ENCODE measurements around the gene ZNF529. TPM values are rescaled to one million over a fixed set of nuclear protein-coding genes. Genes with fewer than 3 reads are reported as not detected.

Gene ZNF529
- total RNA-seq, 4 donors from 2014 or later, result 1.8 to 8.3 (median 4.9) TPM

DNA sequence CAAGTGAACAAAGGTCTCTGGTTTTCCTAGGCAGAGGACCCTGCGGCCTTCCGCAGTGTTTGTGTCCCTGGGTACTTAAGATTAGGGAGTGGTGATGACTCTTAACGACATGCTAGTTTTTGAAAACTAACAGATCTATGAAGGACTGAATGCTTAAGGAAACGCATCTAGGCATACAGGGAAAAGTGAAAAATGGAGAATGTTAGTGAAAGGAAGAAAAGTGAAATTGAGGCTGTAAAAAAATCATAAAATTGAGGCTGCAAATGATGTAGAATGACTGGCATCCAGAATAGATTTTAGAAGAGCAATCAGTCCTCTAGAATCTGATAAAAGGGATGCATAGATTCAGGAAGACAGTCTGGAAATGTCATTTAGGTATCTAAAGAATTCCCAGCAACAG is 48.5 kb downstream of the ZNF529 start:
- no peak overlapping the region for H3K4me3 ChIP-seq
- DNase-seq, result no peak
- H3K27ac ChIP-seq, result no peak overlapping the region
- H3K36me3 ChIP-seq, result peaks cover 0 to 70% (median 25%) of the 10 kb centered on the region in 4 donors
- peaks cover 7 to 19% (median 11%) of the 10 kb centered on the region in 4 donors for H3K4me1 ChIP-seq
- 96% methylated on average over 4 of the region's 4 CpGs for WGBS, 2 donors (ENCODE audit: low coverage in 1 of 2)
- intact Hi-C loops (cut with DNase I; ENCODE audit: low total_unique reads) (no loop called here), in situ Hi-C loops (cut with MboI; ENCODE audit: low pct_ligation_motif_present in 1 of 4, low pct_unique_long_range_greater_than_20kb in 1 of 4, low sequenced_read_pairs in 3 of 4) (no loop called here)
- peaks cover 48 to 63% of the 10 kb centered on the region in 2 donors for H3K9me3 ChIP-seq
- H3K27me3 ChIP-seq, result no peaks in the 10 kb centered on the region
- TF ChIP-seq EP300 (IDR thresholded peaks at IDR 0.05; ENCODE audit: low read depth) (no peak), POLR2AphosphoS5 (IDR thresholded peaks at IDR 0.05) (no peak), POLR2A (IDR thresholded peaks at IDR 0.05) (no peak)
- TF ChIP-seq, protein P1, sequence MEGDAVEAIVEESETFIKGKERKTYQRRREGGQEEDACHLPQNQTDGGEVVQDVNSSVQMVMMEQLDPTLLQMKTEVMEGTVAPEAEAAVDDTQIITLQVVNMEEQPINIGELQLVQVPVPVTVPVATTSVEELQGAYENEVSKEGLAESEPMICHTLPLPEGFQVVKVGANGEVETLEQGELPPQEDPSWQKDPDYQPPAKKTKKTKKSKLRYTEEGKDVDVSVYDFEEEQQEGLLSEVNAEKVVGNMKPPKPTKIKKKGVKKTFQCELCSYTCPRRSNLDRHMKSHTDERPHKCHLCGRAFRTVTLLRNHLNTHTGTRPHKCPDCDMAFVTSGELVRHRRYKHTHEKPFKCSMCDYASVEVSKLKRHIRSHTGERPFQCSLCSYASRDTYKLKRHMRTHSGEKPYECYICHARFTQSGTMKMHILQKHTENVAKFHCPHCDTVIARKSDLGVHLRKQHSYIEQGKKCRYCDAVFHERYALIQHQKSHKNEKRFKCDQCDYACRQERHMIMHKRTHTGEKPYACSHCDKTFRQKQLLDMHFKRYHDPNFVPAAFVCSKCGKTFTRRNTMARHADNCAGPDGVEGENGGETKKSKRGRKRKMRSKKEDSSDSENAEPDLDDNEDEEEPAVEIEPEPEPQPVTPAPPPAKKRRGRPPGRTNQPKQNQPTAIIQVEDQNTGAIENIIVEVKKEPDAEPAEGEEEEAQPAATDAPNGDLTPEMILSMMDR (IDR thresholded peaks at IDR 0.05), result no peak

DNA sequence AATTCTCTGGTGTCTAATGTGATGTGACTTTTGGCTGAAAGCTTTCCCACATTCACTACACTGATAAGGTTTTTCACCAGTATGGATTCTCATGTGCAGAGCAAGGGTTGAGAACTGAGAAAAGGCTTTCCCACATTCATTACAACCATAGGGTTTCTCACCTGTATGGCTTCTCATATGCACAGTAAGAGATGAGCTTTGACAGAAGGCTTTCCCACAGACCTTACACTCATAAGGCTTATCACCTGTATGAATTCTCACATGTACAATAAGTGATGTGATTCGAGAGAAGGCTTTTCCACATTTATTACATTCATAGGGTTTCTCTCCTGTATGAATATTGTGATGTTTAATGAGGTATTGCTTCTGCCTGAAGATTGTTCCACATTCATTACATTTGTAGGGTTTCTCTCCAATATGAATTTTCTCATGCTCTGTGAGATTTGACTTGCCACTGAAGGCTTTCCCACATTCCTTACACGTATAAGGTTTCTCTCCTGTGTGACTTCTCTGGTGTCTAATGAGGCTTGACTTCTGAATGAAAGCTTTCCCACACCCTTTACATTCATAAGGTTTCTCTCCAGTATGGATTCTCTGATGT is 59.0 kb downstream of the ZNF529 start:
- H3K27ac ChIP-seq, result no peak overlapping the region
- TF ChIP-seq EP300 (IDR thresholded peaks at IDR 0.05; ENCODE audit: low read depth) (no peak), POLR2A (IDR thresholded peaks at IDR 0.05) (no peak), POLR2AphosphoS5 (IDR thresholded peaks at IDR 0.05) (no peak)
- TF ChIP-seq, protein P1 (IDR thresholded peaks at IDR 0.05), result no peak
- H3K4me1 ChIP-seq, result no peaks in the 10 kb centered on the region
- peaks cover 5 to 64% (median 34%) of the 10 kb centered on the region in 4 donors for H3K36me3 ChIP-seq
- no peaks in the 10 kb centered on the region for H3K27me3 ChIP-seq
- WGBS, 2 donors (ENCODE audit: low coverage in 1 of 2), result 98 to 100% methylated on average over 1 to 2 of the region's 2 CpGs
- no peak overlapping the region for H3K4me3 ChIP-seq
- DNase-seq, result no peak
- peaks cover 88 to 97% of the 10 kb centered on the region in 2 donors for H3K9me3 ChIP-seq
- in situ Hi-C loops (cut with MboI; ENCODE audit: low pct_ligation_motif_present in 1 of 4, low pct_unique_long_range_greater_than_20kb in 1 of 4, low sequenced_read_pairs in 3 of 4), result no loop called here
- intact Hi-C loops (cut with DNase I; ENCODE audit: low total_unique reads), result no loop called here

DNA sequence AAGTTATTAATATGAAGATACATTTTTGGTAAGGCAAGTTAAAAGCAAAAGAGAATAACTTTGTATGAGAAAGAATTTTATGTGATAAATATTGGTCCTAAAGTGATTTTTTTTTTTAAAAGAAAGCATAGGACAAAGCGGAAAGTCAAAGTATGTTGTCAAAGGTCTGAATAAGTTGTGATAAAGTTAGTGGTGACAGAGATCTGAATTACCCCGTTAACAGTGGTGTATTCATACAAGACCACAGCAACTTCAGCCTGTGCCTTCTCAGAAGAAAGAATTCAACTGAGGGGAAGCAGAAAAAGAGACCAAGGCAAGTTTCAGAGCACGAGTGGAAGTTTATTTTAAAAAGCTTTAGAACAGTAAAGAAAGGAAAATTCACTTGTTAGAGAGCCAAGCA is 64.8 kb downstream of the ZNF529 start:
- WGBS, 2 donors (ENCODE audit: low coverage in 1 of 2), result 82 to 94% methylated on average over 3 of the region's 3 CpGs
- intact Hi-C loops (cut with DNase I; ENCODE audit: low total_unique reads) (no loop called here), in situ Hi-C loops (cut with MboI; ENCODE audit: low pct_ligation_motif_present in 1 of 4, low pct_unique_long_range_greater_than_20kb in 1 of 4, low sequenced_read_pairs in 3 of 4) (no loop called here)
- Histone ChIP-seq H3K4me1 (no peaks in the 10 kb centered on the region), H3K27me3 (no peaks in the 10 kb centered on the region), H3K9me3 (peaks cover 75 to 95% of the 10 kb centered on the region in 2 donors), H3K36me3 (peaks cover 0 to 7% (median under 1%) of the 10 kb centered on the region in 4 donors), H3K4me3 (no peak overlapping the region), H3K27ac (no peak overlapping the region)
- TF ChIP-seq POLR2AphosphoS5 (IDR thresholded peaks at IDR 0.05) (no peak), POLR2A (IDR thresholded peaks at IDR 0.05) (no peak), EP300 (IDR thresholded peaks at IDR 0.05; ENCODE audit: low read depth) (no peak)
- TF ChIP-seq, protein P1 (IDR thresholded peaks at IDR 0.05), result no peak
- no peak for DNase-seq

DNA sequence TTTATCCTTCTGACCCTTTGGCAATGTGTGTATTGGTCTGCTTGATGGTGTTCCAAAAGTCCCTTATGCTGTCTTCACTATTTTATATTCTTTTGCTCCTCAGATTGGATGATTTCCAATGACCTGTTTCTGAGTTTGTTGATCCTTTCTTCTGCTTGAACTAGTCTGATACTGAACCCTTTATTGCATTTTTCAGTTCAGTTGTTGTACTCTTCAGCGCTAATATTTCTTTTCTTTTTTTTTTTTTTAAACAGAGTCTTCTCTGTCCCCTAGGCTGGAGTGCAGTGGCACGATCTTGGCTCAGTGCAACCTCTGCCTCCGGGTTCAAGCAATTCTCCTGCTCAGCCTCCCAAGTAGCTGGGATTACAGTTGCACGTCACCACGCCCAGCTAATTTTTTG is 71.1 kb downstream of the ZNF529 start:
- H3K4me1 ChIP-seq, result no peaks in the 10 kb centered on the region
- no peak for TF ChIP-seq POLR2A (IDR thresholded peaks at IDR 0.05)
- TF ChIP-seq POLR2AphosphoS5 (IDR thresholded peaks at IDR 0.05), result no peak
- no peak for TF ChIP-seq EP300 (IDR thresholded peaks at IDR 0.05; ENCODE audit: low read depth)
- TF ChIP-seq, protein P1 (IDR thresholded peaks at IDR 0.05), result no peak
- no peak overlapping the region for H3K4me3 ChIP-seq
- no peaks in the 10 kb centered on the region for H3K36me3 ChIP-seq
- intact Hi-C loops (cut with DNase I; ENCODE audit: low total_unique reads), result no loop called here
- no peaks in the 10 kb centered on the region for H3K27me3 ChIP-seq
- H3K27ac ChIP-seq, result no peak overlapping the region
- H3K9me3 ChIP-seq, result peaks cover 55 to 76% of the 10 kb centered on the region in 2 donors
- 94 to 100% methylated on average over 1 to 5 of the region's 5 CpGs for WGBS, 2 donors (ENCODE audit: low coverage in 1 of 2)
- DNase-seq, result no peak
- in situ Hi-C loops (cut with MboI; ENCODE audit: low pct_ligation_motif_present in 1 of 4, low pct_unique_long_range_greater_than_20kb in 1 of 4, low sequenced_read_pairs in 3 of 4), result no loop called here

Data from transverse colon (tissue), 4 donors.